HepG2 (cell line): ENCODE measurements around the gene SLC19A1. TPM values are rescaled to one million over a fixed set of nuclear protein-coding genes. Genes with fewer than 3 reads are reported as not detected.

ENCODE experiments used
- ARNT ChIP-seq: fragments of 450-650 bp; IDR thresholded peaks from 2 replicates; pipeline ENCODE4 v1.6.1; 2017
- ATM ChIP-seq: fragments of 450-650 bp; IDR thresholded peaks from 2 replicates; pipeline ENCODE4 v1.7.1; 2017; ENCODE audit warnings: mild to moderate bottlenecking, borderline replicate concordance
- CREM ChIP-seq, 2 experiments: sonication (generic) in 1 of 2; formaldehyde crosslinking in 1 of 2; IDR thresholded peaks; 2 replicates each; pipeline versions ENCODE4 v1.4.0 to v1.6.1; 2016 to 2020; ENCODE audit warnings: antibody characterized with exemption in 1 of 2, mild to moderate bottlenecking in 1 of 2, missing genetic modification reagents in 1 of 2
- ESRRA ChIP-seq: sonication (generic); formaldehyde crosslinking; IDR thresholded peaks from 2 replicates; pipeline ENCODE4 v1.5.1; 2020; ENCODE audit warnings: mild to moderate bottlenecking, low read depth, missing genetic modification reagents
- FOXJ3 ChIP-seq: sonication (generic); formaldehyde crosslinking; IDR thresholded peaks from 2 replicates; pipeline ENCODE4 v1.4.0; 2020; ENCODE audit warnings: missing genetic modification reagents, mild to moderate bottlenecking, borderline replicate concordance
- HINFP ChIP-seq: sonication (generic); formaldehyde crosslinking; IDR thresholded peaks from 2 replicates; pipeline ENCODE4 v1.4.0; 2020; ENCODE audit warnings: low read depth, mild to moderate bottlenecking, missing genetic modification reagents
- KDM3A ChIP-seq: IDR thresholded peaks from 2 replicates; pipeline ENCODE4 v1.6.1; 2018; ENCODE audit warnings: low read depth, missing compliant biosample characterization
- RORA ChIP-seq: sonication (generic); formaldehyde crosslinking; IDR thresholded peaks from 2 replicates; pipeline ENCODE4 v1.5.0; 2020; ENCODE audit warnings: mild to moderate bottlenecking, missing genetic modification reagents, moderate library complexity
- TCF12 ChIP-seq, 2 experiments: fragments of 450-650 bp in 1 of 2; sonication (generic) in 1 of 2; formaldehyde crosslinking in 1 of 2; IDR thresholded peaks; 2 replicates each; pipeline versions ENCODE4 v1.6.1 to v1.8.0; 2017 to 2022; ENCODE audit warnings: antibody characterized with exemption in 1 of 2, mild to moderate bottlenecking in 1 of 2, missing genetic modification reagents in 1 of 2, moderate library complexity in 1 of 2
- YY1 ChIP-seq: IDR thresholded peaks from 2 replicates; pipeline ENCODE4 v1.6.1; 2011; ENCODE audit warnings: low read length, low read depth, moderate library complexity, mild to moderate bottlenecking; ENCODE audit not compliant: insufficient read depth, insufficient replicate concordance
- ZC3H4 ChIP-seq: sonication (generic); formaldehyde crosslinking; IDR thresholded peaks from 2 replicates; pipeline ENCODE4 v1.4.0; 2020; ENCODE audit warnings: missing genetic modification reagents, borderline replicate concordance
- ZGPAT ChIP-seq: IDR thresholded peaks from 2 replicates; pipeline ENCODE4 v1.6.1; 2016; ENCODE audit warnings: mild to moderate bottlenecking
- ZKSCAN8 ChIP-seq: IDR thresholded peaks from 2 replicates; pipeline ENCODE4 v1.6.1; 2016; ENCODE audit warnings: borderline replicate concordance, missing genetic modification reagents, missing compliant biosample characterization
- ZNF136 ChIP-seq: sonication (generic); formaldehyde crosslinking; IDR thresholded peaks from 2 replicates; pipeline ENCODE4 v1.8.1; 2022; ENCODE audit warnings: low read depth, mild to moderate bottlenecking, moderate library complexity, missing genetic modification reagents
- ZNF143 ChIP-seq: sonication (generic); formaldehyde crosslinking; IDR thresholded peaks from 2 replicates; pipeline ENCODE4 v1.4.0; 2020; ENCODE audit warnings: missing genetic modification reagents
- ZNF253 ChIP-seq: sonication (generic); formaldehyde crosslinking; IDR thresholded peaks from 2 replicates; pipeline ENCODE4 v1.8.0; 2022; ENCODE audit warnings: mild to moderate bottlenecking, missing genetic modification reagents, borderline replicate concordance
- ZNF451 ChIP-seq: sonication (generic); formaldehyde crosslinking; IDR thresholded peaks from 2 replicates; pipeline ENCODE4 v1.5.0; 2020; ENCODE audit warnings: mild to moderate bottlenecking, missing genetic modification reagents
- ZNF510 ChIP-seq: sonication (generic); formaldehyde crosslinking; IDR thresholded peaks from 2 replicates; pipeline ENCODE4 v1.4.0; 2020; ENCODE audit warnings: low read depth, mild to moderate bottlenecking, missing genetic modification reagents
- ZNF557 ChIP-seq: sonication (generic); formaldehyde crosslinking; IDR thresholded peaks from 2 replicates; pipeline ENCODE4 v1.4.0; 2020; ENCODE audit warnings: missing genetic modification reagents
- polyA plus RNA-seq, 8 experiments: library from polyadenylated mRNA; depleted of rRNA in 3 of 8; stranded (reverse) in 7 of 8; unstranded in 1 of 8; fragments of >200 nt; fragmentation: Illumina TruSeq in 4 of 8; extraction: Trizol in 4 of 8; gene quantifications; 2 replicates each; pipeline versions ENCODE4 v1.2.1 to v1.2.3, GENCODE V29; 2011 to 2016; ENCODE audit warnings: low read depth in 4 of 8, missing spikeins in 1 of 8, mixed read lengths in 1 of 8; ENCODE audit not compliant: insufficient read depth in 1 of 8
- total RNA-seq, 5 experiments: library from RNA; depleted of rRNA; stranded (reverse); fragments of >200 nt; fragmentation: Illumina TruSeq; extraction: Trizol; gene quantifications; 2 replicates each; pipeline ENCODE4 v1.2.3, GENCODE V29; 2016; ENCODE audit warnings: low read depth in 1 of 5
- TF ChIP-seq, protein P1 (sequence below): sonication (generic); formaldehyde crosslinking; IDR thresholded peaks from 2 replicates; pipeline ENCODE4 v1.8.1; 2023; ENCODE audit warnings: mild to moderate bottlenecking, missing genetic modification reagents
- TF ChIP-seq, protein P2 (sequence below): sonication (generic); formaldehyde crosslinking; IDR thresholded peaks from 2 replicates; pipeline ENCODE4 v1.8.1; 2023; ENCODE audit warnings: mild to moderate bottlenecking, missing genetic modification reagents, borderline replicate concordance

The SLC19A1 gene
- total and polyA plus RNA-seq, 2 of the 13 experiments (the other 11 are each of a cell fraction or from before 2014, with no cell fraction given), result 21.8 to 23.0 TPM

- TF ChIP-seq HINFP (CRISPR knock-in tag), result no peak; the same call in 1 of the 2 replicates
- TF ChIP-seq KDM3A, result peak; percentile 72; the same call in 1 of the 2 replicates
- TF ChIP-seq, protein P1, sequence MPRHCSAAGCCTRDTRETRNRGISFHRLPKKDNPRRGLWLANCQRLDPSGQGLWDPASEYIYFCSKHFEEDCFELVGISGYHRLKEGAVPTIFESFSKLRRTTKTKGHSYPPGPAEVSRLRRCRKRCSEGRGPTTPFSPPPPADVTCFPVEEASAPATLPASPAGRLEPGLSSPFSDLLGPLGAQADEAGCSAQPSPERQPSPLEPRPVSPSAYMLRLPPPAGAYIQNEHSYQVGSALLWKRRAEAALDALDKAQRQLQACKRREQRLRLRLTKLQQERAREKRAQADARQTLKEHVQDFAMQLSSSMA (CRISPR knock-in tag), result no peak
- peak; percentile 62 for TF ChIP-seq CREM (IDR thresholded peaks at IDR 0.05)
- TF ChIP-seq CREM (CRISPR knock-in tag; IDR thresholded peaks at IDR 0.05), result peak; percentile 64
- no peak for TF ChIP-seq ZNF451 (CRISPR knock-in tag)
- no peak for TF ChIP-seq ZC3H4 (CRISPR knock-in tag)
- TF ChIP-seq RORA (CRISPR knock-in tag), result no peak
- TF ChIP-seq, protein P2, sequence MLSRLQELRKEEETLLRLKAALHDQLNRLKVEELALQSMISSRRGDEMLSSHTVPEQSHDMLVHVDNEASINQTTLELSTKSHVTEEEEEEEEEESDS, result no peak
- TF ChIP-seq ZNF253 (CRISPR knock-in tag), result no peak
- no peak for TF ChIP-seq ZNF510 (CRISPR knock-in tag)
- peak; percentile 58; the same call in 1 of the 2 replicates for TF ChIP-seq ZGPAT (CRISPR knock-in tag)
- no peak for TF ChIP-seq ZNF557 (CRISPR knock-in tag)
- no peak for TF ChIP-seq FOXJ3
- TF ChIP-seq TCF12 (IDR thresholded peaks at IDR 0.05), result no peak
- TF ChIP-seq TCF12 (CRISPR knock-in tag; IDR thresholded peaks at IDR 0.05), result no peak
- TF ChIP-seq ZNF136, result no peak
- TF ChIP-seq ZKSCAN8, result no peak
- no peak for TF ChIP-seq ATM
- TF ChIP-seq YY1, result no peak
- peak; percentile 31; the same call in 1 of the 2 replicates for TF ChIP-seq ZNF143 (CRISPR knock-in tag)
- TF ChIP-seq ARNT, result no peak
- TF ChIP-seq ESRRA (CRISPR knock-in tag), result no peak
These were observed 810 bp downstream of the SLC19A1 start (continued) for GRCh38 chr21:45541221-45542039.
